Measurements from ENCODE around the gene RPL28.
"Not testable (repeated sequence)": the region's sequence is repeated elsewhere in the genome, so short reads cannot be mapped to it uniquely, and the experiment has no call there.

The RPL28 gene

GRCh38 chr19:55446060-55446459, 60.3 kb downstream of the RPL28 start:
- in situ Hi-C loops (cut with MboI; ENCODE audit: low sequenced_read_pairs), result no loop called here

GRCh38 chr19:55447421-55448174, 61.9 kb downstream of the RPL28 start:
- in situ Hi-C loops (cut with MboI; ENCODE audit: low sequenced_read_pairs), result no loop called here

DNA sequence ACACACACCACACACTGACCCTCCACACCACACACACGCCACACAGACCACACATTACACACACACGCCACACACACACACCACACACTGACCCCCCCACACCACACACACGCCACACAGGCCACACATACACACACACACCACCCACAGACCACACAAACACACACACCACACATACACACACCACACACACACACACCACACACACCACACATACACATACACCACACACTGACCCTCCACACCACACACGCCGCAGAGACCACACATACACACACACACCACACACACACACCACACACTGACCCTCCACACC, 62.4 kb downstream of the RPL28 start:
- in situ Hi-C loops (cut with MboI; ENCODE audit: low sequenced_read_pairs), result not testable (repeated sequence)

DNA sequence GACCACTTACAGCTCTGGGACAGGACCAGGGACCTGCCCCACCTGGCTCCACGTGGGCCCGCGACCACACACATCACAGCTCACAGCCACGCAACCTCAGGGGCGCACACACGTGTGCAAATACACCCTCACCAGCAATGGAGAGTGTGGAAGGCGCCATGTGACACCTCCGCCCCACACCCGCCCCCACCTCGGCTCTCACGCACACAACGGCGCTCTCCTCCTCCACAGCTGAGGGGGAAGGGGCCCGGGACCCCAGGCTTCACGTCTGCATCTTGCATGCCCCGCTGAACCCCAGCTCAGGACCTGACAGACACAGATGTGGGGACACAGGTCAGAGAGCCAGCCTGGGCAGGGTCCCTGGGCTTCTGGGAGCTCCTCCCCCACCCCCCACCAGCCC, 63.7 kb downstream of the RPL28 start:
- in situ Hi-C loops (cut with MboI; ENCODE audit: low sequenced_read_pairs), result no loop called here

DNA sequence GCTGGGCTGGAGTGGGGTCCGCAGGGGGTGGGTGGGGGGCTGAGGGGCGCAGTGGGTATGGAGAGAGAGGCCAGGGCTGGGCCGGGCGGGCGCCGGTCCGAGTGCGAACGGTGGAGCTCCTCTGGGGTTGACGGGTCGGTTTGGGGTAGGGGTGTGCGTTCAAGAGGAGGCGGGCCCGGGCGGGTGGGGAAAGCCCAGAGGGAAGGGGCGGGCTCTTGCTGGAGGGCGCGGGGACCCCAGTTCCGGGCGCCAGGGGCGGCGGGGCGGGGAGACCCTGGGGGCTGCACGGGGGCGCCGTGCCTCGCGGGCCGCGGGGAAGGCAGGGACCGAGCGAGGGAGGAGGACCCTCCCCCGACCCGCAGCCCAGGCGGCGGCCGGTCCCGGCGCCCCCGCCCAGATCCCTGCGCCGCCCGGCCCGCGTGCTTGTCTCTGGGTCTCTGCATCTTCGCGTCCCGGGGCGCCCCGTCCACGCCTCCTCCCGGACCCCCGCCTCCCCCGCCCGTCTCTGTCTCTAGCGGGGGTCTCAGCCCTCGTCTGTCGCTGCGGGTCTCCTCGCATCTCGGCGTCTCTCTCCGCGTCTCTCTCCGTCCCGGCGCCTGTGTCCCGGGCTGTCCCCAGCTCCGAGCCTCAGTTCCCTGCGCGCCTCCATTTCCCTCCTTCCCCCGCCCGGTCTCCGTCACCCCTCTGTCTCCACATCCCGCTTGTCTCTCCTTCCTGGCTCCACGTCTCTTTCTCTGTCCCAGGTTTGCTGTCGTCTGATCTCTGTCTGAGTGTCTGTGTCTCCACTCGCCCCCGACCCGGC, 65.6 kb downstream of the RPL28 start:
- in situ Hi-C loops (cut with MboI; ENCODE audit: low sequenced_read_pairs), result no loop called here

DNA sequence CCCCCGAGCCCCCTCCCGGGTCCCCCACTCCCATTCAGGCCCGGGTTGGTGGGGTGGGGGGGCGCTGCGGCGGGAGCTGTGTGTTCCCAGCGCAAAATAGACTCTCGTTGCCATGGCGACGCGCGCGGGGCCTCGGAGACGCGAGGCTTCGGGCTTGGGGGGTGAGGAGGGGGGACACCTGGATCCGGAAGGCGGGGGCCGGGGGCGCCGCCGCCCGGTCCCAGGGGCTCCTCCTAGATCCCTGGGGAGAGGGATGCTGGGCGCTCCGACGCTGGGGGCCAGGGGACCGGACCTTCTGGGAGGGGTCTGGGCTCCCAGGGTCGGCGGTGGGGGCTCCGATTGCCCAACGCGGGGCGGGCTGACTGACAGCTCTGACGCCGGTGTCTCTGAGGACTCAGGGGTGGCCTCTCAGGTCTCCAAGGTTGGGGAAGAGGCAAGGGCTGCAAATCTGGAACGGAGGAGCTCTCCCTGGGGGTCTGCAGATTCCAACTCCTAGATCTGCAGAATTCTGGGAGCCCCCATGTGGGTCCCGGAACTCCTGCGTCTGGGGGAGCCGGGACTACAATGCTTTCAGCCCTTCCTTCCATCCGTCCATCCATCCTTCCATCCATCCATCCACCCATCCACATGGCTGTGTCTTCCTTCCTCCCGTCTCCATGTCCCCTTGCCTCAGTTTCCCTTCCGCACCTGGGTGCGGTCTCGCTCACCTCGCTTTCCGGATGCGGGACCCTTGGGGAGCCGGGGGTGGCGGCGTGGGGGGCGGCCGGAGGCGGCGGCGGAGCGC, 66.4 kb downstream of the RPL28 start:
- in situ Hi-C loops (cut with MboI; ENCODE audit: low sequenced_read_pairs), result no loop called here

All from HL-60/S4 treated with retinoic acid at 250 ng/mL for 4 days and 3 days (cell line).